ENCODE results near the gene KIF15.
A peak's percentile ranks its signal among the peaks of the same experiment; 100 is the strongest.
"Not testable (repeated sequence)": the region's sequence is repeated elsewhere in the genome, so short reads cannot be mapped to it uniquely, and the experiment has no call there.

Gene KIF15

DNA sequence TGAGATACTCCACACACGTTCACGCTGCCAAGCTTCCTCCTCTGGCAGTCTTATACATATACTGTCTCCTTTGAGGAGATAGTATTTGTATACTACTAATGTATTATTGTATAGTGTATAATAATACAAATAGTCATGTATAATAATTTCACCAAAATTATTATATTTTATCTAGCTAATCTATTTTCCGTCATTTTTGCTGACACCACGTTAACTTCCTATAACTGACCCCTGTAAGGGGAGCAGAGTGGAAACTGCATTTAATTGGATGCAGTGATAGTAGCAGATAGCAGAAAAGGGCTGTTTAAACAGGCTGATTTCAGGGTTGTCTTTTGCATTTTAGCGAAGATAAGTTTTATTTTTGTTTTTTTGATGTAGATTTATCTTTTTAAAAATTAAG is 69.6 kb downstream of the KIF15 start:
- no peak for DNase-seq

DNA sequence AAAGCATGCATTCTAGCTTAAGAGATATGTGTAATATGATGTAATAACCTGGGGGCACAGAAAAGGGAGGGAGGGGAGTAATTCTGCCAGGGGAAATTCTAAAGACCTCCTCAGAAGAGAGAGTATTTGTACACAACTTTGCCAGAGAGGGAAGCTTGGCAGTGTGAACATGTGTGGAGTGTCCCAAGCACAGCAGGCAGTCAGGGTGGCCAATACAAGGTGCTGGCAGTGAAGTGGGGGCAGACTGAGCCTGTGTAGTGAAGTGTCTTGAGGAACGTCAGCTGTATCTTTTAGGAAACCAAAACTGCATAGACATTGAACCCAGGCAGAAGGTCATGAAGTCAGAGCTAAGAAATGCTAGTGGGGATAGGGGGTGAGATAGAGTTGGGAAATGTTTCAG is 70.4 kb downstream of the KIF15 start:
- no peak for DNase-seq

DNA sequence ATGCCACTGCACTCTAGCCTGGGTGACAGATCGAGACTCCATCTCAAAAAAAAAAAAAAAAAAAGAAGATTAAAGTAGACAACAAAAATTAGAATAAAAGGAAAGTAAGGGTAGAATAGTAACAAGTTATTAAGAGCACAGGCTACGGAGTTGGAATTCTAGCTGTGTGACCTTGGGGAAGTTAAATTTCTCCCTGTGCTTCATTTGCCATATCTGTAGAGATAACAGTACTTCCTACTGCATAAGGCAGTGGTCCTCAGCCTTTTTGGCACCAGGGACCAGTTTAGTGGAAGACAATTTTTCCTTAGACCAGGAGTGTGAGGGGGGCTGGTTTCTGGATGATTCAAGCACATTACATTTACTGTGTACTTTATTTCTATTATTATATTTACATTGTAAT is 71.4 kb downstream of the KIF15 start:
- DNase-seq, result no peak

DNA sequence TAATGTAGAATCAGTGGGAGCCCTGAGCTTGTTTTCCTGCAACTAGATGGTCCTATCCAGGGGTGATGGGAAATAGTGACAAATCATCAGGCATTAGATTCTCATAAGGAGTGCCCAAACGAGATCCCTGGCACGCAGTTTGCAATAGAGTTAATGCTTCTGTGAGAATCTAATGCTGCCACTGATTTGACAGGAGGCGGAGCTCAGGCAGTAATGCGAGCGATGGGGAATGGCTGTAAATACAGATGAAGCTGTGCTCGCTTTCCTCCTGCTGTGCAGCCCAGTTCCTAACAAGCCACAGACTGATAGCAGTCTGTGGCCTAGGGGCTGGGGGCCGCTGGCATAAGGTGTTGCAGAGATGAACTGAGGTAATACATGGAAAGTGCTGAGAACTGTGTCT is 71.8 kb downstream of the KIF15 start:
- DNase-seq, result no peak

DNA sequence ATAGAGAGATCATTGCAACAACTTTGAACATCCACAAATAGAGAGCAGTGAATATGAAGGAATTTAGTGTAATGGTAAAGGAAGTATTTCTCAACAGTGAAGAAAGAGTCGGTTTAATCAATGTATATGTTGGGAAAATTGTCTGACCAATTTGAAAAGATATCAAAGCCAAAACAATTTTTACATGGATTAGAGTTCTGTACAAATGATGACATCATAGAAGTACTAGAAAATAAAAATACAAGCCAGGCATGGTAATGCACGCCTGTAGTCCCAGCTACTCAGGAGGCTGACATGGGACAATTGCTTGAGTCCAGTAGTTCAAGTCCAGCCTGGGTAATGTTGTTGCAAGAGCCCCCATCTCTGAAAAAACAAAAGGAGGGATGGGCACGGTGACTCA is 74.1 kb downstream of the KIF15 start:
- DNase-seq, result no peak

DNA sequence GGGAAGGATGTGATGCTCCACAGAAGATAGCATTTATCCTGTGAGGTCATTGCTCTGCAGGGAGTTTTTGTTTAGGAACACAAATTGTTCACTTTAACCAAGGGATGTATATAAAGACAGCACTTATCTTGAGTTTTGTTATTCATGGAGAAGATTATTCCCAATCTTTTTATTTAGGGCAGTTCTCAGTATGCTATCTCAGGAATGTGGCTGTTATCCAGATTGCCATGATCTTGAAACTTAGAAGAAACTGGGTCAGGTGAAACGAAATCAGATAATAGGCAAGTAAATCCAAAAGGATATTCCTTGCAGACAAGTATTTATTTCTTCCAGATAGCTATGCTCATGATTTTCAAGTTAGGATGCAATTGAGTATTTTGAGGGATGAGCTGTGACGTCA is 80.8 kb downstream of the KIF15 start:
- DNase-seq, result no peak

DNA sequence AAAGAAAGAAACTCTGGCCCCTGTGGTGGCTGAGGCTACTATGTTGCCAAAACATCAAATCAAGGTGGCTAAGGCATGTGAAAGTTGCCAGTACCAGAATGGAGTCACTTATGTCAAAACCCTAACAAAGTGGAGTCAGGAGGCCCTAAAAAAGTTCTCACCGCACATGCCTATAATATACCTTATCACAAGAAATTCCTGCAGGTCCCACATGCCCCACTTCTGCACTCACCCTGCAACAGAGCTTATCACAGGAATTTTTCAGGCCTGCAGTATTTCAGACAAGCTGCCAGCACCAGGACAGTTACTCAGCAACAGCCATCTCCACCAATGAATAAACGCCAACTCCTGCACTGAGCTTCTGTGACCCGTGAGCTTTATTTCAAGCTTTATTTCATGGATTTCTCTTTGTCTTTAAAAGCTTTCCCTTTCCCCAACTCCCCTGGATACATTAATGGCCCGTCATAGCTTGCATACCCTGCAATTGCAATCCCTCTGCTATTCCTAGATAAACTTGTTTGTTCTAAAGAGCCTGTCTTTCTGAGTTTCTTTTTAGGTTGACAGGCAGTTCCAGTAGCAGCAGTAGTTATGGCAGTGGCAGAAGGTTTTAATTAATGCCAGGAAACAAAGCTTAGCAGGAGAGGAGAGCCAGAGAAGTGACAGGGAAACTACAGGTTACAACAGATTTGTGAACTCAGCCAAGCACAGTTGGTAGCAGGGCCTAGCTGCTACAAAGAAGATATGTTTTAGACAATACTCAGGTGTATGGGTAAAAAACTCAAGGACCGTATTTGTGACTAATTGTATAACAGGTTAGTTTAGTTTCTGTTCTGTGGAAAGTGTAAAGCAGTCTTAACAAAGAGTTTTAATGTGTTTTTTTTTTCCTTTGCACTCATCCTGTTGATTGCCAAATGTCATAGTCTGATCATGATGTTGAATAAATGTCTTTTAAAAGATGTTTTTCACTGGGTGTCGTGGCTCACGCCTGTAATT is 84.2 kb downstream of the KIF15 start:
- no peak for DNase-seq

DNA sequence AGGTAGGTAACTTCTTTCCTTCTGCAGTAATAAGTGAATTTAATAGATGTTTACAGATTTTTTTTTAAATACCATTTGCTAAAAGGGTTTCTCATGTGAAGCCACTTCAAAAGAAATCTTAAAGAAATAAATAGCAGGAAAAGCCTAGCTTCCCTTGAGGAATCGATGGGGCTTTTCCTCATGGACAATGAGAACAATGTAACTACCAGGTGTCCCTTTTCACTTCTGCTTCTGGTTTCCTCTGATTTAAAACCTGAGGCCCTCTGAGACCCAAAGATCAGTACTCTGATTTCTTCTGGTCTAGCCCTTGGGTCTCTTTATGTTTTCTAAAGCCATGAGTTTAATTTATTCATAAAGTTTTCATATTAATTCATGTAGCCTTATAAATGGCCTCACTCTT is 87.0 kb downstream of the KIF15 start:
- DNase-seq, result no peak

DNA sequence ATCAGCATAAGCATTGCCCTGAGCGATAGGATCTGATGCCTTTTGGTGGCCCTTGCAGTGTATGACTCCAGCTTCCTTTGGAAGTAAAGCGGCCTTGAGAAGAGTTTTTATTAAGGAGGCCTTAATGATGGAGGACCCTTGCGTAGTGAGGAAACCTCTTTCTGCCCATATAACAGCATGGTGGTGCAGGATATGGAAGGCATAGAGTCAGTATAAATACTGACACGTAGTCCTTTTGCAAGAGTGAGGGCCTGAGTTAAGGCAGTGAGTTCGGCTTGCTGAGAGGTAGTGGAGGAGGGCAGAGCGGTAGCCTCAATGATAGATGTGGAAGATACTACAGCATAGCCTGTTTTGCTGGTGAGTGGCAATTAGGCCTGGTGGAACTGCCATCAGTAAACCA is 95.1 kb downstream of the KIF15 start:
- DNase-seq, result not testable (repeated sequence)

DNA sequence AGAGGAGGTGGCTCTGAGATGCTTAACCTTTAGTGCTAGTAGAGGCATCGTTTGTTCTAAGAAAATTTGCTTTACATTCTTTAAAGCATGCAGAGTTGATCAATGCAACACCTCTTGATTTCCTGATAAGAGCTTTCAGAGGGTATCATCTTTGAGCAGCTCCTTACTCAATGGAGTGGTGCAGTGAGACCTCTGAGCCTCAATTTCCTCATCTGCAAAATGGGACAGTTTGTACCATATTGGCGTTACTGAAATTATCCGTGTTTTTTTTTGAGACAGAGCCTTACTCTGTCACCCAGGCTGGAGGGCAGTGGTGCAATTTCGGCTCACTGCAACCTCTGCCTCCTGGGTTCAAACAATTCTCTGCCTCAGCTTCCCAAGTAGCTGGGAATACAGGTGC is 98.5 kb downstream of the KIF15 start:
- no peak for DNase-seq

DNA sequence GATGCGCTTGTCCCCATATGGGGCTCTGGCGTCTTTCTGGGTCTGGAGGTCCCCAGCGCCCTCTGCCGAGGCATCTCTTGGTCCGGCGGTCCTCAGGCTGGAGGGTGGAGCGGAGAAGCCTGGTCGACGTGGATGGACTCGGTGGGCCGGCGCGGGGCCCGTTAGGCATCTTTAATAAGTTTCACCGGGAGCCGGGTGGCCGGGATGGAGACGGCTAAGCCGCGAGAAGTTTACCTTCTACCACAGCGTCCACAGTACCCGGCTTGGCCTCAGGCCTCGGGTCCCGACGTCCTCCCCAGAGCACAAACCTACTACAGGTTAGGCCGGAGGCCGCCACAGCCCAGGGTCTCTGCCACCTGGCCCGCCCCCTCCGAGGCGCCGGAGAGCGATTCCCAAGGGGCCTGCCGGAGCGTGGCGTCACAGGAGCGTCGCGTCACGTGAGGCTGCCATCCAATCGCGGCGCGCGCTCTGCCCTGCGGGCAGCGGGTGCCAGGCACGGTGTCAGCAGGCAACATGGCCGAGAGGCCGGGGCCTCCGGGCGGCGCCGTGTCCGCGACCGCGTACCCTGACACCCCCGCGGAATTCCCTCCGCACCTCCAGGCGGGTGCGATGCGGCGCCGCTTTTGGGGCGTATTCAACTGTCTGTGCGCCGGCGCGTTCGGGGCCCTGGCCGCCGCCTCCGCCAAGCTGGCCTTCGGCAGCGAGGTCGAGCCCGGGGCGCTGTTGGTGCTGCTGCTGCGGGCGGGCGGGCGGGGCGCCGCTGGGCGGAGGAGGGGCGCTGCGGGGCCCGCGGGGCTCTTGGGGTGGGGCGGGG is 100.0 kb downstream of the KIF15 start, which contains the start of gene TMEM42:
TMEM42 (plus strand) TSS at position 501 of the 814 bp plus-strand sequence; CDS start at position 514, 13 bp downstream.
- DNase-seq, result peak; percentile 80

DNA sequence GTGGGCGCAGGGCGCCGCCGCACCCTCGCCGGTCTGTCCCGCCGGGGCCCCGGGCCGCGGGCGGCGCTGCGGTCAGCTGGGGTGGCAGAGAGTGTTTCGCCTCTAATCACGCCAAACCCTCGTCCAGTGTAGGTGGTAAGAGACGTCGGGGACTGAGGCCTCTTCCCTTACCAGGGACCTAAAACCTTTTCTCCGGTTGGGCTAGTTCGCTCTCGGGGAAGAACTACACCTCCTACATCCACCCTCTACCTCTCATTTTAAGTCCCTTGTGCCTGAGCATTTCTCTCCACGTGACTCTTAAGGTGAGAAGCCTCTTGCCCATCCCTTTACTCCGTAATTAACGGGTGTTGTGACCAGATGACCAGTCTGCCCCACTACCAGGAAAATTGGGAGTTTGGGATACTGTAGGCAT is 100.6 kb downstream of the KIF15 start:
- peak; percentile 20 for DNase-seq

DNA sequence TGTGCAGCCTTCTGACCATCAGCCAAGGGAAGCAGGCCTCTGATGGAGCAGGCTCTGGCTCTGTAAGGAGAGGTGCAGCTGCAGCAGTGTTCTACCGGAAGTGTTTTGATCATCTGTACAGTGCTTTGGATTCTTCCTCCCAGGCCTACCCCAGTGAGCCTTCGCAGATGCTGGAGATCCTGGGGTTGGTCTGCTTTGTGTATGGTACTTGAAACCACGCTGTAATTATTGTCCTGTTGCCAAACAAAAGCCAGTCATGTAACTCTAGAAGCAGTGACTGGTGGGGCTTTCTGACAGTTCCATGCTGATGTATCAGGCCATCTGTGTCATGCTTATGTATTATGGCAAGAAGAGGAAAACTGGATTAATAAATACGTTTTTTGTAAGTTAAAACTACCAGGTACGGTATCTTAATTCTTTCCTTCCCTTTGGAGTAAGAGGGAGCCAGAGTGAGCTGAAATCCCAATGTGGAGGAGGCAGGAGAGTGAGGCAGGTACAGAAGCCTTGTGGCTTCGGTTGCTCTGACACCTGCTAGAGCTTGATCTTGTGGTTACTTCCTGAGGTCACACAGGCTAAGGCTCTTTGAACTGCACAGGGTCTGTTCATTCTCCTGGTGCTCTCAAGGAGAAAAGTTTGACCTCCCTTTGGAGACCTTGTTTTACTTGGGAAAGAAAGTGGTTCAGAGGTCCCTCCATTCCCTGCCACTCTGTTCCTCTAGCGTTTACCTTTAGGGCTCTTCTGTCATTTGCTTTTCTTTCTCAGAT is 103.9 kb downstream of the KIF15 start:
- no peak for DNase-seq

DNA sequence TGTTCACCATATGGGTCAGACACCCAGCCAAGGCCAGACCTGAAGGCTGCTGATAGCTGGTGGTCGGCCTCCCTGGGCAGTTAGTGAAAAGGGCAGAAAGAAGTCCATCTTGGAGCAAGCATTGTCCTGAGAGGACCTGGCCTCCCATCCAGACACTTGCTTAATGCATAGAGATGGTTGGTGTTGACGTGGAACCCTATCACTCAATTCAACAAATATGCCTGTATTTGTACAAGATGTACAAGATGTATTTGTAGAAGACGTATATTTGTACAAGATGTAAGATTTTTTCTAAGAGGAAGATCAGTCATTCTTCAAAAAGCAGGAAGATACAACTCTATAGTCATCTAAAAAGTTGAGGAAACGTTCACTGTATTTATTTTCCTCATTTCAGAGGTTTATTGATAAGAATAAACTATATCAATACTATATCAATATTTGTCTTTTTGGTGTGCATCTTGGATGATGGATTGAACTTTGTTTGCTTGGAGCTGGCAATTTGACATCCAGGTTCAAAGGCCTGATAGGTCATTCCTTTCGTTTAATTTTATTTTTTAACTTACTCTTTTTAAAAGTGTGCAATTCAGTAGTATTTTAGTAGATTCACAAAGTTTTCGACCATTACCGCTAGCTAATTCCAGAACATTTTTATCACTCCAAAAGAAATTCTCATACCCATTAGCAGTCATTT is 106.0 kb downstream of the KIF15 start:
- no peak for DNase-seq

DNA sequence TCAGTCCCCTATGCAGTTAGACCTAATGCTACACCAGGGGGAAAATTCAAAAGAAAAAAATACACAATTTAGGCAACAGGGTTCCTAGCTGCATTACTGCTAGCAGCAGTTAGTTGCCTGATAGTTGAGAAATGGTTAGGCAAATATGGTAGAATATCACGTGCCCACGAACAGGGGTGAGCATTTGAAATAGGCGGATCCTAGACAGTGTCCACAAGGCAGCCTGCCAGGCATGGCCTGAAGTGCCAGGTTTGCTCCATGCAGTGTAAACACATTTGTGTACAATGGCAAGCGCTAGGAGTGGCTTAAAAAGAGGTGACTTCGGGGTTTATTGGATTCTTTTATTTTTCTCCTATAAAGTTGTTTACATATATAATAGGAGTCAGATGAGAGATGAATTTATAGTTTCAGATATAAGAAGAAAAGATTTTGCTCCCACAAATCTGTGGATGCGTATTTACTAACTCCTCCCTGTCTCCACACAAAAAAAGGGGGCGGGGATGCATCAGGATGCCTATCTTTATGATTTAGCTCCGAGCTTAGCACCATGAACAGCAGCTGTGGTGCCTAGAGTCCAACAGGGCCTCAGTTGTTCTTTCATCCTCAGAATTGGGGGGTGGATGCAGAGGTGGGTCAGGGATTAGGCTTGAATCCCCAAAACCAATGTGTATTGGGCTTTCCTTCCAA is 108.9 kb downstream of the KIF15 start:
- no peak for DNase-seq

DNA sequence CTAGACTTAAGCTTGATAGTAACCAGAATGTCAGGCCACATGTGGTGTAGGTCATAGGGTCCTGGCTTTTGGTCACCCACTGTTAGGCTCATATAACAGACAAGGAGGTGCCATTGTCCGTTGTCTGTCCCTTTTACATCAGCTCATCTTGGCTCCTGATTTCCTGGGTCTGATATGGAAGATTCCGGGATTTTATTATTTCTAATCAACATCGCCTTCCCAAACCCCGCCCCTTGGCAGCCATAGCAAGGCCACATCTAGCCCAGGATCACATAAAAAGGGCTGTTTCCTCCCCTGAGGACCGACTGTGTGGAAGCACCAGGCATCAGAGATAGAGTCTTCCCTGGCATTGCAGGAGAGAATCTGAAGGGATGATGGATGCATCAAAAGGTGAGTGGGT is 112.7 kb downstream of the KIF15 start, which contains the start of gene TGM4:
TGM4 (plus strand) TSS at position 301 of the 400 bp plus-strand sequence; CDS start at position 372, 71 bp downstream.
- no peak for DNase-seq

DNA sequence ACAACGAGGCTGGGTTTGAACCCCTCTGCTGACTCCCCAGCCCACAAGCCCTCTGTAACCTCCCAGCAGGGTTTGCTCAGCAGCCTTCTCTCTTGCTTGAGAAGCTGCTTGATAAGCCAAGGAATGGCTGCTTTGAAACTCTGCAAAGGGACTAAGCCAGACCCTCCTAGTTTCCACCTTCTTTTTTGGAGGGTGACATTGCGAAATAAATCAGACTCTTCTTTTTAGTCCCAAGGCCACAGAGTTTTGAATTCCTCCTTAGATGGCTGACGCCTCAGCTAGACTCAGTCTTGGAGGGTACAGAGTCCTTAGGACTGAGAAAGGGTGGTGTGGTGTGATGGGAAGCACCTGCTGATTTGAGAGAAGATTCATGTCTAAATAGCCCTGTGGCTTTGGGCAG is 114.0 kb downstream of the KIF15 start:
- no peak for DNase-seq

DNA sequence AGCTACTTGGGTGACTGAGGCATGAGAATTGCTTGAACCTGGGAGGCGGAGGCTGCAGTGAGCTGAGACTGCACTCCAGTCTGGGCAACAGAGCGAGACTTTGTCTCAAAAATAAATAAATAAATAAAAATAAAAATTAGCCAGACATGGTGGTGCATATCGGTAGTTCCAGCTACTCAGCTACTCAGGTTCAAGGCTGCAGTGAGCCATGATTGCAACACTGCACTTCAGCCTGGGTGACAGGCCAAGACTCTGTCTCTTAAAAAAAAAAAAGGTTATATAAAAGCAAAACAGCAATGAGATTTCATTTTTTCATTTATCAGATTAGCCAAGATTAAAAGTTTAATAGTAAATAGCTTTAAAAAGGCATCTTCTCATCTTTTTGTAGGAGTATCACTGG is 115.7 kb downstream of the KIF15 start:
- no peak for DNase-seq

DNA sequence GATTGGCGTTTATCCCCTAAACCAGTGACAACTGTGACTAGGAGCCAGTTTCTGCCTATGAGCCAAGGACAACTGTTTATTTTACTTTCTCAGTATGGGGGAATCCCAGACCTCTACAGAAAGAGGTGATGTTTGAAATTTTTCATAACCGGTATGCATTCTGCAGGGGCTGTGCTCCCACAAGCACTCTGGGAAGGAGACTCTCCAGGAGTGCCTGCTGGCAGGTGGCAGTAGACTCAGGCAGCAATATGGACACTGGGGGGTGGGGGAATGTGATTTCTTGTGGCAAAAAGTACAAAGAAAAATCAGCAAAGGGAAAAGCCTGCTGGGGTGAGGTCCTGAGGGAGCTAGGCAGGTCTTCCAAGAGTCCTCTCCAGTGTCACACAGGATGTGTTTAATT is 118.7 kb downstream of the KIF15 start:
- DNase-seq, result no peak

DNA sequence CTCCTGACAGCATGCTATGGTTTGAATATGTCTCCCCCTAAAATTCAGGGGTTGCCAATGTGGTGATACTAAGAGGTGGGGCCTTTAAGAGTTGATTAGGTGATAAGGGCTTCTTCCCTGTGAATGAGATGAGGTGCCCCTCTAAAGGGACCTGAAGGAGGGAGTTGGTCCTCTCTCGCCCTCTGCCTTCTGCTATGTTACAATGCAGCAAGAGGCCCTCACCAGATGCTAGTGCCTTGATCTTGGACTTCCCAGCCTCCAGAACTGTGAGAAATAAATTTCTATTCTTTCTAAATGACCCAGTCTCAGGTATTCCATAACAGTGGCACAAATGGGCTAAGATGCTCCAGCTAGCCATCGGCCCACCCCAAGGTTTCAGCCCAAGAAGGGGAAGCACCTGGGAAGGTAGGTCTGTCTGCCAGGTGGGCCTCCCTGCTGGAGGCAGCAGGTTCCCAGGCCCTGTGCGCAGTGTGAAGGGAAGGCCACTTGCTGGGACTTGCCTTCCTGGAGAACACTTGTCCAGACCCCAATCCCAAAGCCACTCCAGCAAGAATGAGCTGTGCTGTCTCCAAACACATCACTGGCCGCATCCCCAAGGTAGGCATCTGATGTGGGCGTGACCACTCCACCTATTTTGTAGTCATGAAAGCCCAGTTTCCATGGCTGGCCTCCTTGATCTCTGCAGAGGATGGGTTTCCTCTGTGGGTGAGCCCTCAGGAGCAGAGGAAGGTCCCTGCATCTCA is 121.8 kb downstream of the KIF15 start:
- DNase-seq, result no peak

DNA sequence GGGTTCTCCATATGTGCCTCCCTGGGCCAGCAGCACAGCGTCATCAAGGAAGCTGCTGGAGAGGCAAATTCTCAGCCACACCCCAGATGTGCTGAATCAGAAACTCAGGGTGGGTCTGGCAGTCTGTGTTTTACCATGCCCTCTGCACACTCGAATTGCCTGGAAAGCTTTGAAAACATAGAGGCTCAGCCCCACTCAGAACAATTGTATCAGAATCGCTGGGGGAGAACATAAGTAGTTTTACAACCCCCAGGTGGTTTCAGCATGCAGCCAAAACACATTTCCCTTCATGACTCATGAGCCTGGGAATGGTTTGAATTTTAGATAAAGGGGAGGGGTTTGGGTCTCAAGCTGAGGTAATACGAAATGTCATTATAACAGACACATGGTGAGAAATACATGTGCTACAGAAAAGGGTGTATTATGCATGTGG is 122.4 kb downstream of the KIF15 start:
- no peak for DNase-seq

Measured in activated T-cell treated with anti-CD3 and anti-CD28 coated beads for 4 hours (primary cell).